GM23338 (cell line): ENCODE results near the gene ECPAS.

ENCODE experiments used
- CREB1 ChIP-seq: fragments of 250-450 bp; sonication (Bioruptor Pico); IDR thresholded peaks from 2 replicates; pipeline ENCODE4 v1.5.0; 2020; ENCODE audit warnings: low read depth, mild to moderate bottlenecking, moderate library complexity
- EZH2 ChIP-seq: fragments of 200-600 bp; sonication (generic); IDR thresholded peaks from one replicate; pipeline ENCODE4 v1.8.0; 2017; ENCODE audit warnings: antibody characterized with exemption, mild to moderate bottlenecking, low read depth; ENCODE audit not compliant: unreplicated experiment
- EZH2phosphoT487 ChIP-seq: fragments of 200-600 bp; sonication (generic); IDR thresholded peaks from one replicate; pipeline ENCODE4 v1.8.1; 2018; ENCODE audit warnings: antibody characterized with exemption; ENCODE audit not compliant: unreplicated experiment
- JUNB ChIP-seq: IDR thresholded peaks from one replicate; pipeline ENCODE4 v1.6.1; 2016; ENCODE audit warnings: antibody characterized with exemption; ENCODE audit not compliant: unreplicated experiment
- POLR2AphosphoS5 ChIP-seq: IDR thresholded peaks from 2 replicates; pipeline ENCODE4 v1.6.1; 2016; ENCODE audit warnings: antibody characterized with exemption, low read depth
- STAT1 ChIP-seq: IDR thresholded peaks from one replicate; pipeline ENCODE4 v1.6.1; 2016; ENCODE audit warnings: antibody characterized with exemption; ENCODE audit not compliant: unreplicated experiment
- ZNF331 ChIP-seq: fragments of 250-450 bp; sonication (Bioruptor Pico); IDR thresholded peaks from 2 replicates; pipeline ENCODE4 v1.5.0; 2020; ENCODE audit warnings: low read depth, mild to moderate bottlenecking, moderate library complexity
- TF ChIP-seq, protein P1 (sequence below), 2 experiments: fragments of 200-600 bp in 1 of 2; sonication (generic) in 1 of 2; conservative IDR thresholded peaks; 2 replicates each; pipeline versions ENCODE4 v1.5.1 to v1.6.1; 2016 to 2017; ENCODE audit warnings: antibody characterized with exemption in 2 of 2, low read depth in 2 of 2, mild to moderate bottlenecking in 2 of 2, moderate library complexity in 1 of 2
- TF ChIP-seq, protein P2 (sequence below): IDR thresholded peaks from one replicate; pipeline ENCODE4 v1.6.1; 2018; ENCODE audit warnings: antibody characterized with exemption; ENCODE audit not compliant: unreplicated experiment

DNA sequence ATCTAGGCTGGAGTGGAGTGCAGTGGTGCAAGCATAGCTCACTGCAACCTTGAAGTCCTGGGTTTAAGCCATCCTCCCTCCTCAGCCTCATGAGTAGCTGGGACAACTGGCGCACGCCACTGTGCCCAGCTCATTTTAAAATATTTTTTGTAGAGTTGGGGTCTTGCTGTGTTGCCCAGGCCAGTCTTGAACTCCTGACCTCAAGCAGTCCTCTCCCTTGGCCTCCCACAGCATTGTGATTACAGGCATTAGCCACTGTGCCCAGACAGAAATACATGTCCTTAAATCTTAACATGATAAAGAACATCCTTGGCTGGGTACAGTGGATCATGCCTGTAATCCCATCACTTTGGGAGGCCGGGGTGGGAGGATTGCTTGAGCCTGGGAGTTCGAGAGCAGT lies 47.5 kb upstream of the ECPAS start:
- TF ChIP-seq EZH2 = no peak
- TF ChIP-seq CREB1 = no peak
- TF ChIP-seq, protein P1, sequence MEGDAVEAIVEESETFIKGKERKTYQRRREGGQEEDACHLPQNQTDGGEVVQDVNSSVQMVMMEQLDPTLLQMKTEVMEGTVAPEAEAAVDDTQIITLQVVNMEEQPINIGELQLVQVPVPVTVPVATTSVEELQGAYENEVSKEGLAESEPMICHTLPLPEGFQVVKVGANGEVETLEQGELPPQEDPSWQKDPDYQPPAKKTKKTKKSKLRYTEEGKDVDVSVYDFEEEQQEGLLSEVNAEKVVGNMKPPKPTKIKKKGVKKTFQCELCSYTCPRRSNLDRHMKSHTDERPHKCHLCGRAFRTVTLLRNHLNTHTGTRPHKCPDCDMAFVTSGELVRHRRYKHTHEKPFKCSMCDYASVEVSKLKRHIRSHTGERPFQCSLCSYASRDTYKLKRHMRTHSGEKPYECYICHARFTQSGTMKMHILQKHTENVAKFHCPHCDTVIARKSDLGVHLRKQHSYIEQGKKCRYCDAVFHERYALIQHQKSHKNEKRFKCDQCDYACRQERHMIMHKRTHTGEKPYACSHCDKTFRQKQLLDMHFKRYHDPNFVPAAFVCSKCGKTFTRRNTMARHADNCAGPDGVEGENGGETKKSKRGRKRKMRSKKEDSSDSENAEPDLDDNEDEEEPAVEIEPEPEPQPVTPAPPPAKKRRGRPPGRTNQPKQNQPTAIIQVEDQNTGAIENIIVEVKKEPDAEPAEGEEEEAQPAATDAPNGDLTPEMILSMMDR (conservative IDR thresholded peaks at IDR 0.05; ENCODE audit: low read depth in 2 of 2) = no peak
- TF ChIP-seq, protein P2, sequence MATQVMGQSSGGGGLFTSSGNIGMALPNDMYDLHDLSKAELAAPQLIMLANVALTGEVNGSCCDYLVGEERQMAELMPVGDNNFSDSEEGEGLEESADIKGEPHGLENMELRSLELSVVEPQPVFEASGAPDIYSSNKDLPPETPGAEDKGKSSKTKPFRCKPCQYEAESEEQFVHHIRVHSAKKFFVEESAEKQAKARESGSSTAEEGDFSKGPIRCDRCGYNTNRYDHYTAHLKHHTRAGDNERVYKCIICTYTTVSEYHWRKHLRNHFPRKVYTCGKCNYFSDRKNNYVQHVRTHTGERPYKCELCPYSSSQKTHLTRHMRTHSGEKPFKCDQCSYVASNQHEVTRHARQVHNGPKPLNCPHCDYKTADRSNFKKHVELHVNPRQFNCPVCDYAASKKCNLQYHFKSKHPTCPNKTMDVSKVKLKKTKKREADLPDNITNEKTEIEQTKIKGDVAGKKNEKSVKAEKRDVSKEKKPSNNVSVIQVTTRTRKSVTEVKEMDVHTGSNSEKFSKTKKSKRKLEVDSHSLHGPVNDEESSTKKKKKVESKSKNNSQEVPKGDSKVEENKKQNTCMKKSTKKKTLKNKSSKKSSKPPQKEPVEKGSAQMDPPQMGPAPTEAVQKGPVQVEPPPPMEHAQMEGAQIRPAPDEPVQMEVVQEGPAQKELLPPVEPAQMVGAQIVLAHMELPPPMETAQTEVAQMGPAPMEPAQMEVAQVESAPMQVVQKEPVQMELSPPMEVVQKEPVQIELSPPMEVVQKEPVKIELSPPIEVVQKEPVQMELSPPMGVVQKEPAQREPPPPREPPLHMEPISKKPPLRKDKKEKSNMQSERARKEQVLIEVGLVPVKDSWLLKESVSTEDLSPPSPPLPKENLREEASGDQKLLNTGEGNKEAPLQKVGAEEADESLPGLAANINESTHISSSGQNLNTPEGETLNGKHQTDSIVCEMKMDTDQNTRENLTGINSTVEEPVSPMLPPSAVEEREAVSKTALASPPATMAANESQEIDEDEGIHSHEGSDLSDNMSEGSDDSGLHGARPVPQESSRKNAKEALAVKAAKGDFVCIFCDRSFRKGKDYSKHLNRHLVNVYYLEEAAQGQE = no peak
- TF ChIP-seq JUNB = no peak
- TF ChIP-seq EZH2phosphoT487 = no peak
- no peak for TF ChIP-seq STAT1
- no peak for TF ChIP-seq POLR2AphosphoS5
- TF ChIP-seq ZNF331 = no peak
